HG03196 (cell line): ENCODE measurements around the gene CLC.
"Not testable (repeated sequence)": the region's sequence is repeated elsewhere in the genome, so short reads cannot be mapped to it uniquely, and the experiment has no call there.

Experiments used
- ATAC-seq: cut with Tn5 transposase; IDR thresholded peaks from one replicate; pipeline ENCODE4 v1.9.1; 2021; ENCODE audit not compliant: unreplicated experiment

The CLC gene

GRCh38 chr19:39731685-39732084, 6.1 kb downstream of the CLC start:
- ATAC-seq, result no peak

- ATAC-seq, result no peak
These were observed 8.2 kb downstream of the CLC start for GRCh38 chr19:39729594-39729993.

- no peak for ATAC-seq
These were observed 9.8 kb downstream of the CLC start for GRCh38 chr19:39728040-39728439.

GRCh38 chr19:39727070-39727800, 10.6 kb downstream of the CLC start:
- no peak for ATAC-seq

- no peak for ATAC-seq
These were observed 11.8 kb downstream of the CLC start for GRCh38 chr19:39725995-39726394.

- ATAC-seq, result not testable (repeated sequence)
These were observed 17.7 kb downstream of the CLC start for GRCh38 chr19:39720144-39720543.

- no peak for ATAC-seq
These were observed 27.4 kb downstream of the CLC start for GRCh38 chr19:39710333-39710890.

GRCh38 chr19:39709026-39709872, 28.6 kb downstream of the CLC start:
- ATAC-seq, result no peak

- no peak for ATAC-seq
These were observed 29.2 kb downstream of the CLC start for GRCh38 chr19:39708594-39708993.

- no peak for ATAC-seq
These were observed 32.1 kb downstream of the CLC start for GRCh38 chr19:39705578-39706188.

- no peak for ATAC-seq
These were observed 33.4 kb downstream of the CLC start, which contains the start of gene LGALS14 for GRCh38 chr19:39704181-39705044. Gene LGALS14 (plus strand): TSS chr19:39704481. CDS start chr19:39704529, 48 bp downstream.

GRCh38 chr19:39701291-39701690, 36.5 kb downstream of the CLC start:
- no peak for ATAC-seq

GRCh38 chr19:39698535-39698934, 39.3 kb downstream of the CLC start:
- ATAC-seq, result no peak

GRCh38 chr19:39696387-39696786, 41.4 kb downstream of the CLC start:
- ATAC-seq, result no peak

GRCh38 chr19:39695759-39696158, 42.1 kb downstream of the CLC start:
- ATAC-seq, result no peak

- no peak for ATAC-seq
These were observed 45.0 kb downstream of the CLC start for GRCh38 chr19:39692822-39693221.

GRCh38 chr19:39692166-39692565, 45.7 kb downstream of the CLC start:
- ATAC-seq, result no peak

GRCh38 chr19:39688637-39689036, 49.2 kb downstream of the CLC start:
- ATAC-seq, result not testable (repeated sequence)

GRCh38 chr19:39686739-39687138, 51.1 kb downstream of the CLC start:
- ATAC-seq, result no peak

- no peak for ATAC-seq
These were observed 53.6 kb downstream of the CLC start for GRCh38 chr19:39684267-39684666.
